MCF 10A (cell line): ENCODE results near the gene BCAT1. TPM values are rescaled to one million over a fixed set of nuclear protein-coding genes. Genes with fewer than 3 reads are reported as not detected.

ENCODE experiments used
- BruUV-seq: library from RNA; stranded (reverse); fragments of 400-500 nt; replicated peaks from 2 replicates; lab custom pipeline; 2021; lab: Mats Ljungman, UMichigan
- CTCF ChIA-PET: fragments of 300-600 bp; sonication (Branson Sonifier 250); formaldehyde crosslinking; extraction: SDS; loops from one replicate; lab custom pipeline; 2021; ENCODE audit warnings: antibody characterized with exemption, inconsistent platforms; lab: Yijun Ruan, JAX
- POLR2A ChIA-PET: fragments of 300-600, 350-650 bp; sonication (Branson Sonifier 250); formaldehyde crosslinking; extraction: SDS; loops from one replicate; lab custom pipeline; 2020; ENCODE audit warnings: antibody characterized with exemption, inconsistent platforms; lab: Yijun Ruan, JAX
- DNase-seq: peaks from one replicate; pipeline ENCODE4 v3.0.0-alpha.2; 2018; ENCODE audit not compliant: unreplicated experiment
- H3K27ac Mint-ChIP-seq: one replicate; pipeline ENCODE4 v1.8.0; 2022; ENCODE audit warnings: mild to moderate bottlenecking, low read depth, mixed read lengths; ENCODE audit not compliant: unreplicated experiment
- H3K27me3 Mint-ChIP-seq: one replicate; pipeline ENCODE4 v1.8.0; 2022; ENCODE audit warnings: mixed read lengths; ENCODE audit not compliant: insufficient read depth, unreplicated experiment
- H3K36me3 Mint-ChIP-seq: one replicate; pipeline ENCODE4 v1.8.0; 2022; ENCODE audit warnings: mild to moderate bottlenecking, moderate library complexity, mixed read lengths; ENCODE audit not compliant: insufficient read depth, unreplicated experiment
- H3K4me1 Mint-ChIP-seq: one replicate; pipeline ENCODE4 v1.8.0; 2022; ENCODE audit warnings: mixed read lengths; ENCODE audit not compliant: insufficient read depth, unreplicated experiment
- H3K4me3 Mint-ChIP-seq: one replicate; pipeline ENCODE4 v1.8.0; 2022; ENCODE audit warnings: mild to moderate bottlenecking, moderate library complexity, mixed read lengths; ENCODE audit not compliant: unreplicated experiment
- H3K9me3 Mint-ChIP-seq: one replicate; pipeline ENCODE4 v1.8.0; 2022; ENCODE audit warnings: mixed read lengths; ENCODE audit not compliant: unreplicated experiment
- intact Hi-C: fragments of 100-400 bp; cut with micrococcal nuclease; formaldehyde crosslinking; loops from 2 replicates; pipeline ENCODE4 v1.14.1; 2022
- total RNA-seq: library from RNA; stranded (reverse); gene quantifications from 2 replicates; pipeline ENCODE4 v1.2.3, GENCODE V29; 2022
- TF ChIP-seq, protein P1 (sequence below): fragments of 200-600 bp; IDR thresholded peaks from one replicate; pipeline ENCODE4 v1.8.0; 2022; ENCODE audit warnings: antibody characterized with exemption, mild to moderate bottlenecking; ENCODE audit not compliant: unreplicated experiment

The BCAT1 gene
- total RNA-seq, 1 experiment from 2014 or later: 0.12 TPM

DNA sequence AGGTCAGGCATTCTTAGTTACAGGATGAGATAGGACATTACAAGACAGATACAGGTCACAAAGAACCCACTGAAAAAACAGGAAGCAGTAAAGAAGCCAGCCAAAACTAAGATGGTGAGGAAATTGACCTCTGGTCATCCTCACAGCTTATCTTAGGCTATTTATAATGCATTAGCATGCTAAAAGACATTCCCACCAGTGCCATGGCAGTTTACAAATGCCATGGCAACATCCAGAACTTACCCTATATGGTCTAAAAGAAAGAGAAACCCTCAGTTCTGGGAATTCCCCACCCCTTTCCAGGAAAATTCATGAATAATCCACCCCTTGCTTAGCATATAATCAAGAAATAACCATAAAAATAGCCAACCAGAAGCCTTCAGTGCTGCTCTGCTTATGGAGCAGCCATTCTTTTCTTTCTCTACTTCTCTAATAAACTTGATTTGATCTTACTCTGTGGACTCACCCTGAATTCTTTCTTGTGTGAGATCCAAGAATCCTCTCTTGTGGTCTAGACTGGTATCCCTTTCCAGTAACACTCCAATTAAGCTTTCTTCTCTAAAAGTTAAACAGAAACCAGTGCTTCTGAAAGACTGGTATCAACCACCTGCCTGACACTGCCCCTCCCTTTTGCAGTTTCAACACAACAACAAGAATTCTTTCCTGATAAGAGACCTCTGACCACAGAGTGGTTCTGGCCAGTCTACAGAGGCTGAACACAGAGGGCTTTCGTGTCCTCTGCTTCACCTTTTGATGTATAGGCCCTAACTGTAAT, 86.9 kb downstream of the BCAT1 start:
- TF ChIP-seq, protein P1, sequence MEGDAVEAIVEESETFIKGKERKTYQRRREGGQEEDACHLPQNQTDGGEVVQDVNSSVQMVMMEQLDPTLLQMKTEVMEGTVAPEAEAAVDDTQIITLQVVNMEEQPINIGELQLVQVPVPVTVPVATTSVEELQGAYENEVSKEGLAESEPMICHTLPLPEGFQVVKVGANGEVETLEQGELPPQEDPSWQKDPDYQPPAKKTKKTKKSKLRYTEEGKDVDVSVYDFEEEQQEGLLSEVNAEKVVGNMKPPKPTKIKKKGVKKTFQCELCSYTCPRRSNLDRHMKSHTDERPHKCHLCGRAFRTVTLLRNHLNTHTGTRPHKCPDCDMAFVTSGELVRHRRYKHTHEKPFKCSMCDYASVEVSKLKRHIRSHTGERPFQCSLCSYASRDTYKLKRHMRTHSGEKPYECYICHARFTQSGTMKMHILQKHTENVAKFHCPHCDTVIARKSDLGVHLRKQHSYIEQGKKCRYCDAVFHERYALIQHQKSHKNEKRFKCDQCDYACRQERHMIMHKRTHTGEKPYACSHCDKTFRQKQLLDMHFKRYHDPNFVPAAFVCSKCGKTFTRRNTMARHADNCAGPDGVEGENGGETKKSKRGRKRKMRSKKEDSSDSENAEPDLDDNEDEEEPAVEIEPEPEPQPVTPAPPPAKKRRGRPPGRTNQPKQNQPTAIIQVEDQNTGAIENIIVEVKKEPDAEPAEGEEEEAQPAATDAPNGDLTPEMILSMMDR: no peak
- no peak overlapping the region for H3K4me3 Mint-ChIP-seq
- BruUV-seq: no TSS peak
- H3K27ac Mint-ChIP-seq: peak overlapping the region; percentile 42
- no peaks in the 10 kb centered on the region for H3K9me3 Mint-ChIP-seq
- H3K36me3 Mint-ChIP-seq: no peaks in the 10 kb centered on the region
- no peaks in the 10 kb centered on the region for H3K27me3 Mint-ChIP-seq
- peaks cover 10% of the 10 kb centered on the region for H3K4me1 Mint-ChIP-seq
- no peak for DNase-seq
- intact Hi-C loops: no loop called here
- POLR2A ChIA-PET: no interaction called here
- CTCF ChIA-PET: no interaction called here

DNA sequence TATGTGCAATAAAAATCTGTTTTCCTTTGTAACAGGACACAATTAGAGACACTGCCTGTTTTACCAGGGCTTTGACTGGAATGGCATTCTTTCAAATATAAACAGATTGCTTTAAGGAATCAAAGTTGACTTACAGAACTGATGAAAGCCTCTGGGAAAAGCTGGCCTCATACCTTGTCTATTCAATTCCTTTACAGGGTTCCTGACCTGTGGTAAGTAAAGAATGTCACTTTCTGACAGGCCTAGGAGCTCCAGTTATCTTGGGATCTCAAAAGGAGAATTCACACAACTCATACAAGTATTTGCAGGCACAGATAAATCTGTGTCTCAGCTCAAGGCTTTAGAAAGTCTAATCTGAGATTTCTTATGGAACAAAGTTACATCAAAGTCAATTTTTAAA, 88.4 kb downstream of the BCAT1 start:
- intact Hi-C loops: no loop called here
- no peak overlapping the region for H3K27ac Mint-ChIP-seq
- TF ChIP-seq, protein P1: no peak
- H3K27me3 Mint-ChIP-seq: no peaks in the 10 kb centered on the region
- ChIA-PET CTCF (interaction anchor here (0.6 to 0.7 kb wide), 3 partner anchors 9 to 1028 kb away, joined by 3 read pairs; no protein-coding TSS in a partner anchor), POLR2A (no interaction called here)
- no peak for DNase-seq
- H3K36me3 Mint-ChIP-seq: no peaks in the 10 kb centered on the region
- BruUV-seq: no TSS peak
- peaks cover 10% of the 10 kb centered on the region for H3K4me1 Mint-ChIP-seq
- H3K4me3 Mint-ChIP-seq: no peak overlapping the region
- H3K9me3 Mint-ChIP-seq: no peaks in the 10 kb centered on the region

DNA sequence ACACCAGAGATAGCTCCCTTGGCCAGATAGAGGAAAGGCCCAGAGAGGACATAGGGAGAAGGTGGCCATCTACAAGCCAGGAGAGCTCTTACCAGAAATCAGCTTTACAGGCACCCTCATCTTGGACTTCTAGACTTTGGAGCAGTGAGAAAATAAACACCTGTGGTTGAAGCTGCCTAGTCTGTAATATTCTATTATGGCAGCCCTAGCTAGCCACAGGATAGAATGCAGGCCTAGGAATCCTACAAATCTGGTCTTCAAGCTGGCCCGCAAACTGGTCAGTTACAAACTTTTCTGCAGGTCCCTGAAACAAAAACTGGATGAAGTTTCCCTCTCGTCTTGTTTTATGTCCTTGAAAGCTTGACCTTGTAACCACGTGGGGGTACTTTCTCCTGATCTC, 92.4 kb downstream of the BCAT1 start:
- CTCF ChIA-PET: interaction anchor here (1.2 kb wide), 1 partner anchor 135 kb away, joined by 6 read pairs; no protein-coding TSS in a partner anchor
- intact Hi-C loops: loop anchor here (10.0 kb wide), 1 partner anchor 138 kb away; no protein-coding TSS in a partner anchor
- H3K36me3 Mint-ChIP-seq: no peaks in the 10 kb centered on the region
- TF ChIP-seq, protein P1: no peak
- H3K27ac Mint-ChIP-seq: no peak overlapping the region
- H3K27me3 Mint-ChIP-seq: no peaks in the 10 kb centered on the region
- no peak overlapping the region for H3K4me3 Mint-ChIP-seq
- H3K4me1 Mint-ChIP-seq: peaks cover 18% of the 10 kb centered on the region
- DNase-seq: no peak
- no TSS peak for BruUV-seq
- no peaks in the 10 kb centered on the region for H3K9me3 Mint-ChIP-seq
- POLR2A ChIA-PET: interaction anchor here (1.4 kb wide), 1 partner anchor 17 kb away, joined by 5 read pairs; no protein-coding TSS in a partner anchor

DNA sequence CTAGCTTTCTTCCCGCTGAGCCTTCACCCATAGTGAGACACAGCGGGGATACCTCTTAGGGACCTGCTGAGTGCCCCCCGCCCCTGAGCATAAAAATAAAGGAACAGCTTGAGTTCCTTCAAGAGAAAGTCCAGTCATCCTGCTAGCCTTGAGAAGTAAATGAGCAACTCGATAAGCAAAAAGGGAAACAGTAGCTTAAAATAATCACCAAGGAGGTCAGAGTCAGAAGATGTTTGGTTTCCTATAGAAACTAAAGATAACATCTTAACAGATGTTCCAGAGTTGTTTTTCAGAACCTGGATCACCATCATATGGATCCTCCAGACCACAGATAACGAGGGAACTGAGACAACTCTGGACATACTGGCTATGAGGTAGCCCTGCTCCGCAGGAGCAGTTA, 94.0 kb downstream of the BCAT1 start:
- CTCF ChIA-PET: interaction anchor here (0.5 to 1.5 kb wide), 7 partner anchors 13 to 842 kb away, joined by 3 to 5 read pairs (median 3); no protein-coding TSS in a partner anchor
- TF ChIP-seq, protein P1: no peak
- H3K4me1 Mint-ChIP-seq: peaks cover 18% of the 10 kb centered on the region
- H3K36me3 Mint-ChIP-seq: no peaks in the 10 kb centered on the region
- no TSS peak for BruUV-seq
- intact Hi-C loops: loop anchor here (10.0 kb wide), 1 partner anchor 140 kb away; no protein-coding TSS in a partner anchor
- no peaks in the 10 kb centered on the region for H3K9me3 Mint-ChIP-seq
- POLR2A ChIA-PET: interaction anchor here (1.1 kb wide), 1 partner anchor 300 kb away, joined by 3 read pairs; no protein-coding TSS in a partner anchor
- no peak overlapping the region for H3K27ac Mint-ChIP-seq
- DNase-seq: no peak
- no peak overlapping the region for H3K4me3 Mint-ChIP-seq
- H3K27me3 Mint-ChIP-seq: no peaks in the 10 kb centered on the region
